ENCODE measurements around the gene RAET1E.
"Not testable (repeated sequence)": the region's sequence is repeated elsewhere in the genome, so short reads cannot be mapped to it uniquely, and the experiment has no call there.

The RAET1E gene

GRCh38 chr6:149887343-149887742 lies 10.6 kb downstream of the RAET1E start:
- DNase-seq: no peak

- no peak for DNase-seq
These were observed 12.0 kb downstream of the RAET1E start for GRCh38 chr6:149885888-149886287.

GRCh38 chr6:149884617-149885016 lies 13.3 kb downstream of the RAET1E start:
- DNase-seq: no peak

- DNase-seq: no peak
These were observed 13.7 kb downstream of the RAET1E start for GRCh38 chr6:149884215-149884614.

GRCh38 chr6:149881860-149882259 lies 16.1 kb downstream of the RAET1E start:
- DNase-seq: no peak

GRCh38 chr6:149881066-149881766 lies 16.7 kb downstream of the RAET1E start:
- DNase-seq: no peak

GRCh38 chr6:149877659-149878058 lies 20.3 kb downstream of the RAET1E start:
- DNase-seq: no peak

- no peak for DNase-seq
These were observed 21.5 kb downstream of the RAET1E start for GRCh38 chr6:149876241-149876933.

GRCh38 chr6:149872233-149872632 lies 25.7 kb downstream of the RAET1E start:
- DNase-seq: no peak

GRCh38 chr6:149871182-149871581 lies 26.7 kb downstream of the RAET1E start:
- no peak for DNase-seq

GRCh38 chr6:149869275-149869892 lies 28.5 kb downstream of the RAET1E start:
- DNase-seq: no peak

GRCh38 chr6:149867876-149868640 lies 29.9 kb downstream of the RAET1E start:
- DNase-seq: no peak

- DNase-seq: peak; percentile 61
These were observed 33.1 kb downstream of the RAET1E start for GRCh38 chr6:149864578-149865535.

- peak; percentile 31 for DNase-seq
These were observed 34.0 kb downstream of the RAET1E start, which contains the start of gene LRP11 for GRCh38 chr6:149863698-149864577. TSS of gene LRP11 (minus strand) at chr6:149864359. CDS start at chr6:149864020, 339 bp downstream.

- DNase-seq: no peak
These were observed 34.8 kb downstream of the RAET1E start for GRCh38 chr6:149862922-149863697.

- not testable (repeated sequence) for DNase-seq
These were observed 35.5 kb downstream of the RAET1E start for GRCh38 chr6:149862424-149862738.

GRCh38 chr6:149861603-149862423 lies 36.1 kb downstream of the RAET1E start:
- DNase-seq: no peak

GRCh38 chr6:149860834-149861602 lies 36.9 kb downstream of the RAET1E start:
- no peak for DNase-seq

- no peak for DNase-seq
These were observed 37.4 kb downstream of the RAET1E start for GRCh38 chr6:149860513-149860833.
